D721Med (cell line): Measurements from ENCODE around the gene DAND5.

Experiments used
- DNase-seq: peaks from one replicate; pipeline ENCODE4 v3.0.0; 2011; ENCODE audit warnings: low spot score; ENCODE audit not compliant: insufficient read length
- FAIRE-seq: peaks from 2 replicates; lab custom pipeline; 2011; peaks lifted over from hg19 to GRCh38; lab: Jason Lieb, UNC
- TF ChIP-seq, protein P1 (sequence below): IDR thresholded peaks from 2 replicates; pipeline ENCODE4 v1.5.1; 2012; ENCODE audit warnings: mild to moderate bottlenecking, control low read depth; ENCODE audit not compliant: insufficient read depth; ENCODE audit errors: missing control alignments

DAND5 gene

GRCh38 chr19:13012690-13013608 is 43.6 kb downstream of the DAND5 start:
- no peak for FAIRE-seq

DNA sequence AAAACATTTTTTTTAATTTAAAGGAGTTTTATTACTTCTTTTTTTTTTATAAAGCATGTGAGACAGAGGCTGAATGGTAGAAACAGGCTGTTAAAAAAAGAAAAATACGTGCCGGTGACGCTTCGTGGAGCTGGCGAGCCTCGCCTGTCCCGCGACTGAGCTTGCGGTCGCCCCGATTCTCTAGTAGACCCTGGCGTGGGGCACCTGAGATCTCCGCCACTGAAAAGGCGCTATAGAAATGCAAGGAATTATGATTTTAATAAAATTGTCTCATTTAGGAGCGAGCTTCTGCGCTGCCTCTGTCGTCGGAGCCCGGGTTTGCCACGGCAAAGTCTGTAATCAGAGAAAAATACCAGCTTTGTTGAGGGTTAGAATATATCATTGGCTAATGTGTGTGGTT is 44.3 kb downstream of the DAND5 start:
- DNase-seq: no peak
- TF ChIP-seq, protein P1, sequence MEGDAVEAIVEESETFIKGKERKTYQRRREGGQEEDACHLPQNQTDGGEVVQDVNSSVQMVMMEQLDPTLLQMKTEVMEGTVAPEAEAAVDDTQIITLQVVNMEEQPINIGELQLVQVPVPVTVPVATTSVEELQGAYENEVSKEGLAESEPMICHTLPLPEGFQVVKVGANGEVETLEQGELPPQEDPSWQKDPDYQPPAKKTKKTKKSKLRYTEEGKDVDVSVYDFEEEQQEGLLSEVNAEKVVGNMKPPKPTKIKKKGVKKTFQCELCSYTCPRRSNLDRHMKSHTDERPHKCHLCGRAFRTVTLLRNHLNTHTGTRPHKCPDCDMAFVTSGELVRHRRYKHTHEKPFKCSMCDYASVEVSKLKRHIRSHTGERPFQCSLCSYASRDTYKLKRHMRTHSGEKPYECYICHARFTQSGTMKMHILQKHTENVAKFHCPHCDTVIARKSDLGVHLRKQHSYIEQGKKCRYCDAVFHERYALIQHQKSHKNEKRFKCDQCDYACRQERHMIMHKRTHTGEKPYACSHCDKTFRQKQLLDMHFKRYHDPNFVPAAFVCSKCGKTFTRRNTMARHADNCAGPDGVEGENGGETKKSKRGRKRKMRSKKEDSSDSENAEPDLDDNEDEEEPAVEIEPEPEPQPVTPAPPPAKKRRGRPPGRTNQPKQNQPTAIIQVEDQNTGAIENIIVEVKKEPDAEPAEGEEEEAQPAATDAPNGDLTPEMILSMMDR: no peak
- FAIRE-seq: no peak

More at GRCh38 chr19:13012690-13013608, 43.6 kb downstream of the DAND5 start:
- DNase-seq: no peak
- TF ChIP-seq, protein P1: no peak

- TF ChIP-seq, protein P1: no peak
- FAIRE-seq: no peak
- no peak for DNase-seq
Measured at GRCh38 chr19:13014101-13014920, 44.9 kb downstream of the DAND5 start.

GRCh38 chr19:13014921-13015280 is 45.5 kb downstream of the DAND5 start:
- TF ChIP-seq, protein P1: no peak
- FAIRE-seq (no peak), DNase-seq (no peak)

- TF ChIP-seq, protein P1: no peak
- no peak for FAIRE-seq
Measured at GRCh38 chr19:13015361-13016223, 46.2 kb downstream of the DAND5 start.

GRCh38 chr19:13016245-13016627 is 46.9 kb downstream of the DAND5 start:
- no peak for FAIRE-seq
- no peak for DNase-seq
- TF ChIP-seq, protein P1: no peak

More at GRCh38 chr19:13015361-13016223, 46.2 kb downstream of the DAND5 start:
- no peak for DNase-seq
